NCI-H1417 treated with DMSO at 0.1 percent for 48 hours (cell line): ENCODE data around the gene JAK2.
"Not testable (repeated sequence)": the region's sequence is repeated elsewhere in the genome, so short reads cannot be mapped to it uniquely, and the experiment has no call there.

Experiments
- DNase-seq: peaks from one replicate; lab custom pipeline; 2025; lab: John Stamatoyannopoulos, UW

Gene JAK2

DNA sequence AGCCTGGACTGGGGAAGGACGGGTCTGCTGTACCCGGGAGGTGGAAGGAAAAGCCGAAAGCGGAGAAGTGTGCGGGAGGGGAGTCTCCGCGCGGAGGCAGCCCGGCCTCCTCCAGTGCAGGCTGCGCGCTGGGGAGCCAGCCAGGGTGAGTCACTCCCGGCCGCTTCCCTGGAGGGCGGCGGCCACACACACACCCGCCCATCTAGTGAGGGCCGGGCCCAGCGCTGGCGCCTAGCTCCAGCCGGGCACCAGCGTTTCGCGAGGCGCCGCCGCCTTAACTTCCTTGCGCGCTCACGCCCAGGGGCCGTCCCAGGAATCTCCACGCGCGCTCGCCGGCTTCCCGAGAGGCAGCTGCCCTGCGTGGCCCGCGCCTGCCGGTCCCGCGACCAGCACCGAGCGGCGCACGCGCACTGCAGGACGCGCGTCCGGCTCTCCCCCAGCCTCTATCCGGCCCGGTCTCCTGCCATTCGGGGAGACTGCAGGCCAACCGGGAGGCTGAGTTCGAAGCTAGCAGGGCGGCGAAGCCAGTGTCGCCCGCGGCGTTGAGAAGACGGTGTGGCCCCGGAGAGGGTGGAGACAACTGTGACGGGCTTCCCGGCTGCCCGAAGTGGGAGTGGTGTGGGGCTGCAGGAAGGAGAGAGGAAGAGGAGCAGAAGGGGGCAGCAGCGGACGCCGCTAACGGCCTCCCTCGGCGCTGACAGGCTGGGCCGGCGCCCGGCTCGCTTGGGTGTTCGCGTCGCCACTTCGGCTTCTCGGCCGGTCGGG is at the start of gene JAK2:
TSS of gene JAK2 (plus strand) at position 652 of the 765 bp plus-strand sequence. CDS start 36,716 bp downstream, outside the sequence.
- DNase-seq, result no peak

DNA sequence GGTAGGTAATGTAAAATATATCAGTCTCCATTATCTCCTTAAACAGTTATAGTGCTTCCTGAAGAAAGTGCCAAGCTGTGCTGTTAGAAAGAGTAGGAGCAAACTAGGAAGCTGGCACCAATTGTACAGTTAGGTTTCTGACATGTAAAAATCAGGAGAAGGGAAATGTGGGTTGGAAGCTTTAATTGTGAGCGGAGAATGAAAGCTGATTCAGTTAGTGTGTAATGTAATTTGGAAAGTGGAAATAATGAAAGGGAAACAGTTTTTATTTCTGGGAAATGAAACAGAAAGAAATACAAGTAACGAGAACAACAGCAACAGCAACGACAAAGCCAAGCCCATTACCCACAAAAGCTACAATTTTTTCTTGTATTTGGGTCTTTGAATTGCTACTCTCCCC is 48.8 kb upstream of the JAK2 start:
- DNase-seq, result no peak

DNA sequence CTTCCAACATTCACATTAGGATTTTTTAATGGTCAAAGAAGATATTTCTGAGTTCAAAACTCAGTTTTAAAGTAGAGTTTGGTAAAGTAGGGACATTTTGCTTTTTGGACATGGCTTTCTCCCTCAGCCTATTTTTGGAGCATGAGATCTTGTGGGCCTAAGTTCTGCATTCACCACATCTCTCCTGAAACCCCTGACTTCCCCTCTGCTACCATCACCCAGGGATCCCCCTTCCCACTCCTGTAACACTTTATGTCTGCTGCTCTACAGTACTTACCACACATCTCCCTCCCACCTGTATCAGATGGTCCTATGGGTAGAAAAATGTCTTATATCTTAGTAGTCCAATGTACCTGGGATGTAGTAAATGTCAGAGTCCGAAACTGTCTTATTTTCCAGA is 48.2 kb upstream of the JAK2 start:
- no peak for DNase-seq

DNA sequence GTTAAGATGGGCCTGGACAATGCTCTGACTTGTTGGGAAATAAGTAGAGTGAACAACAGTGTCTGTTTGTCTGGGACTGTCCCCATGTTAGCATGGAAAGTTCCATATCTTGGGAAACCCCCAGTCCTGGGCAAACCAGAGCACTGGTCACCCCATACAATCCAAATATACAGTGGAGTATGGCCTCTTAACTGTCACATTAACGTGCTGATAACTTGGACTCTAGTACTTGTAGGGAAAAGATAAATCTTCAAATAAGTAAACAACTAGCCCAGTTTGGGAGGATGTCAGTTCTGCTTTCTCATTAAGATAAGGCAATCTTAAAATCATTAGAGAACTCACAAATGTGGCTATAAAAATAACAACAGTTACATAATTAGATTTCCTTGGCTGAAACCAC is 47.6 kb upstream of the JAK2 start:
- DNase-seq, result no peak

DNA sequence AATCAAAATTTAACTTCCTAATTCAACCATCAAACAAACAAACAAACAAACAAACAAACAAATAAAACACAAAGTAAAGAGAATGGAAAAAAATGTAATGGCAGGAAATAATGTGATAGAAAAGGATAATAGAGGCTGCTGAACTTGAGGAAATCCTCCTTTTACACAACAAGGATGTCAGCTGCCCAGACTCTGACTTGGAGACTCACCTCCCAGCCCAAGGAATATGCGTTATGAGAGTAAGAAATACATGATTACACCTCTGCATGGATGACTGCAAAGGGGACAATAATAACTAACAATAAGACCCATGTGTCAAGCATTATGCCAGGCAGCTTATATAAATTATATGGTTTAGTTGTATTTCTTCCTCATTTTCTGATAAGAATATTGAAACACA is 46.6 kb upstream of the JAK2 start:
- DNase-seq, result no peak

DNA sequence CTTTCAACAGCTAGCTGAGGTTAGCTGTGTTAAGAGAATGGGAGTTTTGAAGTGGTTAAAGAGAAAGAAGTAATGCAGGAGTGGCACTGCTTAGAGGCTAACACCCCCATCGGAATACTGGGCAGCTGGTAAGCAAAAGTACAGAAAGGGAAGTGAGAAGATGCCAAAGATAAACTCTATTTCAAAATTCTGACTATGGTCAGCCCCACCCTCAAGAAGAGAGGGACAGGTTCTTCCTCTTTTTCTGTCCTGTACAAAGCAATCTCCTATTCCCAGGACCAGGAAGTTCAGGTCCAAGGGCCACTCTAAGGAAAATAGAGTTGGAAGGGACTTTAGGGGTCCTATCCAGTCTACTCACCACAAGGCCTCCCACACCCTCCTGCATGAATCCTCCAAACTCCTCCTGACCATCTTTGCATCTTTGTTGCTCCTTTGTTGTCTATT is 45.9 kb upstream of the JAK2 start:
- DNase-seq, result no peak

DNA sequence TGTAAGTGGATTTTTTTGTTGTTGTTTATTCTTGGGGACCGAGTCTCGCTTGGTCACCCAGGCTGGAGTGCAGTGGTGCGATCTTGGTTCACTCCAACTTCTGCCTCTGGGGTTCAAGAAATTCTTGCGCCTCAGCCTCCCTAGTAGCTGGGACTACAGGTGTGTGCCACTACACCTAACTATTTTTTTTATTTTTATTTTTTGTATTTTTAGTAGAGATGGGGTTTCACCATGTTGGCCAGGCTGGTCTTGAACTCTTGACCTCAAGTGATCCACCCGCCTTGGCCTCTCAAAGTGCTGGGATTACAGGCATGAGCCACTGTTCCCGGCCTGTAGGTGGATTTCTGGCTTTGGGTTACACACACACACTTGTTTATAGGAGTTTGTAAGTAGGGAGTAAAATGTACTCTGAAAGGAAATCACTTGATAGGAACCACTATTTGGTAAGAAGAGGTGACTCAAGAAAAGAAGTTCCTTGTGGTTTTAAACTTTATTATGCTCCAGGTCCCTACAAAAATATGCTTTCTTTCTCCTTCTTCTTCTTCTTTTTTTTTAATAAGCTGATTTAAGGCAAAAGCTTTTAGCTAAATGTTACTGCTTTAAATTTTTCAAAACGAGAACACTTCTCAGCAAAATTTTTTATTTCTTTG is 42.9 kb upstream of the JAK2 start:
- DNase-seq, result not testable (repeated sequence)

DNA sequence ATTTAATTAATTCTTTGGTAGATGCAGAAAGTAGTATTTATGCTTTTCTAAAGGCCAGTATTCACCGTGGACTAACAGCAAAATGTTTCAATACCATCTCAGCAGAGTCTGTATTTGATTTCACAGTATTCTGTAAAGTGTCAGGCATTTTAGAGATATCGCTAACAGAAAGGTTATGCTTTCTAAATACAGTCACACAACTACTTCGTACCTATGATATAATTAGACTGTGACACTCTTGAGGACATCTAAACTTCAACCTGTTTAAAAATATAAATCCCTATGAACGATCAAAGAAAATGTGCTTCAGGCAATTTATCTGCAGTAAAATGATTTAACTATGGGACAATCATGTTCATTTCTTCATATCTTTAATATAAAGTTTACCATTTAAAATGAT is 41.7 kb upstream of the JAK2 start:
- DNase-seq, result no peak

DNA sequence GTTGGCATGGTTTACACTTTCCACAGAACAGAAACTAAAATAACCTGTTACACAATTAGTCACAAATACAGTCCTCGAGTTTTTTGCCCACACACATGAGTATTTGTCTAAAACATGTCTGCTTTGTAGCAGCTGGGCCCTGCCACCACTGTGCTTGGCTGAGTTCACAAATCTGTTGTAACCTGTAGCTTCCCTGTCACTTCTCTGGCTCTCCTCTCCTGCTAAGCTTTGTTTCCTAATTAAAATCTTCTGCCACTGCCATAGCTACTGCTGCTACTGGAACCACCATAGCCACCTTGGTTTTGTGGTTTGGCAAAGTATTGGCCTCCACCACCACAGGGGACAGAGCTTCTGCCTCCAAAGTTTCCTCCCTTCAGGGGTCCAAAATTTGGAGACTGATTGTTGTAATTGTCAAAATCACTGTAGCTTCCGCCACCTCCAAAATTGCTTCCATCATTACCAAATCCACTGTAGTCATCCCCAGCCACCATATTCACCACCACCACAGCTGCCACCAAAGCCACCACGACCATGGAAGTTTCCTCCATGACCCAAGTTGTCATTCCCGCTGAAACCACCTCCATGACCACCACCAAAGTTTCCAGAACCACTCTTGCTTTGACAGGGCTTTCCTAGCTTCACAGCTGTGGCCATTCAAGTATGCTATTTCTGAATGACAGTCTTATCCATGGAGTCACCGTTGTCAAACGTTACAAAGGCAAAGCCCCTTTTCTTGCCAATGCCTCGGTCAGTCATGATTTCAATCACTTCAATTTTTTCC is 40.5 kb upstream of the JAK2 start:
- not testable (repeated sequence) for DNase-seq

DNA sequence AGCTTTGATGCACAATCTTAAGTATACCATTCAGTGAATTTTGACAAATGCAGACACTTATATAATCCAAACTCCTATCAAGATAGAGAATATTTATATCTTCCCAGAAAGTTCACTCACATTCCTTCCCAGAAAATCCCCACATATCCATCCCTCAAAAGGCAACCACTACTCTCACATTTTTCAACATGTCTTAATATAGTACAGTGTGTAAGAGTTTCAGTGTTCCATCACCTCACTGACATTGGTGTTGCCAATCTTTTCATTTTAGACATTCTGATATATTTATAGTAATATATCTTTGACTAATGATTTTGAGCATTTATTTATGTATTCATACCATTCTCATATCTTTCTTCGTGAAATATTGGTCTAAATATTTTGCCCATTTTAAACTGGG is 38.1 kb upstream of the JAK2 start:
- no peak for DNase-seq

DNA sequence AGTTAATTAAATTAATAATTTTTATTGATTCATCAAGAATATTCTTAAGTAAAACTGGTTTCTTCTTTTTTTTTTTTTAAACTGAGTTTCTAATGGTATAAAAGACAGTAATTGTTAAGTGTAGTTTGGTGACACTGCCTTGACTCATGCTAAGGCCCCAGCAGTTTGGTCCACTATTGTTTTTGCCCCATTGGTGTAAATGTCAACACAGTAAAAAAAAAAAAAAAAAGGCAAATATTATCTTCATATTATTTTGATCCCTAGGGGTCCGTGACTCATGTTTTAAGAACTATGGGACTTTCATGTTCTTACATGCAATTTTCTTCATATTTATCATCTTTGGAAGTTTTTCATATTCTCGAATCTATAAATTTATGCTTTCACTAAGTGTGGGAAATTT is 29.2 kb upstream of the JAK2 start:
- DNase-seq, result no peak

DNA sequence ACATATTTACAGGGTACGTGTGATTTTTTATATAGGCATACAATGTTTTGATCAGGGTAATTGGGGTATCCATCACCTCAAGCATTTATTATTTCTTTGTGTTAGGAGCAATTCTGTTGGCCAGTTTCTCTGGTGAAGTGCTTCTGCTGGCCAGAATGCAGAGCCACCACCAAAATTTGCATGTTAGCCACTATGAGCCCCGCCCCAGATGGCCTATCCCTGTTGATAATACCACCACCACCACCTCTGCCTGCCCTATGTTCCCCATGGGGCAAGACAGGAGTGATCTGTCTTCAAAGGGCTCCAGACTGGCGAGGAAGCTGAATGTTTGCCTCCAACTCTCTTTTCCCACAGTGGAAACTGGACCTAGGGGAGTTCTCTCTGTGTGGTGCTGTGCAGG is 26.0 kb upstream of the JAK2 start:
- no peak for DNase-seq

DNA sequence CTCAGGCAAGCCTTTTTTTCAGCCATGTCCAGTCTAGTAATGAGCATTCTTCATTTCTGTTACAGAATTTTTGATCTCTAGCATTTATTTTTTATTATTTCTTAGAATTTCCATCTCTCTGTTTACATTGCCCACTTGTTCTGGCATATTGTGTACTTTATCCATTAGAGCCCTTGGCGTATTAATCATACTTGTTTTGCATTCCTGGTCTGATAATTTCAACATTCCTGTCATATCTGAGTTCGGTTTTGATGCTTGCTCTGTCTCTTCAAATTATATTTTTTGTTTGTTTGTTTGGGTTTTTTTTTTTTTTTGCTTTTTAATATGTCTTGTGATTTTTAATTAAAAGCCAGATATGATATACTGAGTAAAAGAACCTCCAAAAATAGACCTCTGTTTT is 23.0 kb upstream of the JAK2 start:
- DNase-seq, result no peak

DNA sequence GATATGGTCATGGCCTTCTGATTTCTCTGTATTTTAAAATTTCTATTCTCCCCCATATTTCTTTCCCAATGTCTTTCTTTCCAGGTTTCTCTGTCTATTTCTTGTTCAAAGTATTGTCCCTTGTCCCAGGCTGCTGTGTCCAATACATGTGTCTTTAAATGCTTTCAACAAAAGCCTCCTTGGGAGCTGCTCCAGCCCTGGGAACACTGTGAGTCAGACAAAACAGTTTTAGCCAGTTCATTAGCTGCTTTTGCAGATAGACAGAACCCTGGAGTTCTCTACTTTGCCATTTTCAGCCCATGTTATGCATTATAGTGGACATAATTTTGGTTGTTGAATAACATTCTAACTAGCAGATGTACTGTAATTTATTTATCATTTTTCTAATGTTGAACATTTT is 20.5 kb upstream of the JAK2 start:
- DNase-seq, result no peak

DNA sequence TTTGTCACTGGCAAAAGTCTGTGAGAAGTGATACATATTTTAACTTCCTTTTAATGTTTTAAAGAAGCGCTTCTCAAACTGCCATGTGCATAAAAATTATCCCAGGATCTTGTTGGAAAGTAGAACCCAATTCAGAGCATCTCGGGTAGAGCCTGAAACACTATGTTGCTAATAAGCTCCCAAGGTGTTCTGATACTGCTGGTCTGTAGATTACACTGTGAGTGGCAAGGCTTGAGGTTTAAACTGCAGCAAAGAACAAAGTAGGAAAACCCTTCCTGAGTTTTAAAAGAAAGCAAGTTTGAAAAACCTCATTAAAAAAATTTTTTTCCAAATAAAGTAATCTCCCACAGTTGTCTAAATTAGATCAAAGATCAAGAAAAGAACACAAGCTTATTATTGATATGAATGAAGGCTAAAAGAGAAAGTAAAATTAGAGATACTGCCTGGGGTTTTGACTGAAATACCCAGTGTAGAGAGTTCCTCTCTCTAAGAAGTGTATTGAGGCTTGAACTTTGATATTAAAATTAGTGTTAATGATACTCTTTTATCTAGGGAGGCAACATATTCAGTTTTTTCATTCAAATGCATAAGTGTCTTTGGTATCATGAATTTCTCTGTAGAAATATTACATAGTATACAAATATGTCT is 19.8 kb upstream of the JAK2 start:
- no peak for DNase-seq

DNA sequence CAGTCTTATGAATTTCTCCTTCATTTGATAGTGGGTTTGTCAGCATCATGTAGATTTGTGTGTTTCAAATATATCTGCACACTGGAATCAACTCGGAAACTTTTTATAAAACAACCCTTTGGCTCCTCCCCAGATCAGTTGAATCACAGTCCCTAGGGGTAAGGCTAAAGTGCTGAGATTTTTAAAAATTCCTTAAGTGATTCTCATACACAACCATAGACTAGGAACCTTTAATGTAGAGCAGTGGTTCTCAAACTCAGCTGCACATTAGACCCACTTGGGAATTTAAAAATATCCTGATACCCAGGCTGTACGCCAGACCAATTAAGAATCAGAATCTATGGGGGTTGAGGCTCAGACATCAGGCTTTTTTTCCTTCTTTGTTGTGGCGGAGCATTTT is 17.5 kb upstream of the JAK2 start:
- no peak for DNase-seq

DNA sequence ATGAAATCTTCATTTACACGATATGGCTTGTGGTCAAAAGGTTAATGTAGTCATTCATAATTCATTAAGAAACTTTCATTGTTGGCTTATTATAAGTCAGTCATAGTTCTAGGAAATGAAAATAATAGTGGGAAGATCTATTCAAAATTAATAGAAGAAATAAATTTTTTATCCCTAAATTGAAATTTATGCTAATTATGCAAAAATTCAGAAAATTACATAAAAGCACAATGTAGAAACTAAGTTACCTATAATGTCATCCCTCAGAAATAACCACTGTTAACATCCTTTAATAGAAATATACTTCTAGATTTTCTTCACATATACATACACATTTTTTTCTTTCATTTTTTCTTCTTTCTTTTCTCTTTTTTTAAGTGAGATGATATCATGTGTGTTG is 15.9 kb upstream of the JAK2 start:
- no peak for DNase-seq

DNA sequence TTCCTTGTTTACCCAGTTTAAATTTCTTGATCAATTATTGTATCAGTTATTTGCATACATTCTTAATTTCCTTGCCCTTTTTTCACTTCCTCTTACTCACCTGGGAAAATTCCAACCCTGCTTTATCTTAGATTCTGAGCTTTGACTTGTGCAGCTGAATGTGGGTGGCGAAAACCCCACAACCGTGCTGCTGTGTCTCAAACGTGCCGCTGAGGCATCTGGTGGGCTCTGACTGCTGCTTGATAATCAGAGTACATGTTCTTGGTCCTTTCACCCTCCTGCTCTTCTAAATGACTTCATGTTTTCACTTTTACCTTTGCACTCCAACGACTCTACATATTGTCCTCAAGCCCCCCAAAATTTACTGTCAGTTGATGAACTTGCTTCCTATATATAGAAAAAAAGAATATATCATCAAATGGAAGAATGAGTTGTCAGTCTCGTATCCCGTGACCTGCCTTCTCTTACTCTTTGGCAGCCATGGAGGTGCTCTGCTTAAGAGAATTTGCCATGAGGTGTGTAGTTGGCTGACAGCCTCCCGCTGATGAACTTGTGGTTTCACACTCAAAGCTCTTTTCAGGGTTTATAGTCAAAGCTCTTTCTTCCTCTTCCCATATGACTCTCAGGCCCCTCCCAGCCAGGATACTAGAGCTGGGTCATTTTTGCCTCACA is 14.0 kb upstream of the JAK2 start:
- DNase-seq, result no peak

DNA sequence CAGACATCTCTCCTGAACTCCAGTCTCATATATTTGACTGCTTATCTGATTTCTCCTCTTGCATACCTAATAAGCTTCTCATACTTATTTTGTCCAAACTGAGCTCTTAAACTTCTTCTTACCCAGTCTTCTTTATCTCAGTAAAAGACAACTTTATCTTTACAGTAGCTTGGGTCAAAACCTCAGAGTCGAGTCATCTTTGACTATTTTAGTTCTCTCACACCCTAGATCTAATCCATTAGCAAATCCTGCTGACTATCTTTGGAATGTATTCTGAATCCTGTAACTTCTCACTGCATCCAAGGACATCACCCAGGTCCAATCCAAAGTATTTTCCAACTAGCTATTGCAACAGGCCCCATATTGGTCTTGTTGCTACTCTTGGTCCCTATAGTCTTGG is 11.8 kb upstream of the JAK2 start:
- no peak for DNase-seq

DNA sequence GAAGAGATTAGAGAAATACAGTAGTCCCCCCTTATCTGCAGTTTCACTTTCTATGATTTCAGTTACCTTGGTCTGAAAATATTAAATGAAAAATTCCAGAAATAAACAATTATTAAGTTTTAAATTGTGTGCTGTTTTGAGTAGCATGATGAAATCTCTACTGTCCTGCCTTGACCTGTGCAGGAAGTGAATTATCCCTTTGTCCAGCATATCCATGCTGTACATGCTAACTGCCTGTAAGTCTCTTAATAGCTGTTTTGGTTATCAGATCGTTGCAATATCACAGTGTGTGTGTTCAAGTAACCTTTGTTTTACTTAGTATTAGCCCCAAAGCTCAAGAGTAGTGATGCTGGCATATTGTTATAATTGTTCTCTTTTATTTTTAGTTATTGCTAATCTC is 11.2 kb upstream of the JAK2 start:
- DNase-seq, result no peak

DNA sequence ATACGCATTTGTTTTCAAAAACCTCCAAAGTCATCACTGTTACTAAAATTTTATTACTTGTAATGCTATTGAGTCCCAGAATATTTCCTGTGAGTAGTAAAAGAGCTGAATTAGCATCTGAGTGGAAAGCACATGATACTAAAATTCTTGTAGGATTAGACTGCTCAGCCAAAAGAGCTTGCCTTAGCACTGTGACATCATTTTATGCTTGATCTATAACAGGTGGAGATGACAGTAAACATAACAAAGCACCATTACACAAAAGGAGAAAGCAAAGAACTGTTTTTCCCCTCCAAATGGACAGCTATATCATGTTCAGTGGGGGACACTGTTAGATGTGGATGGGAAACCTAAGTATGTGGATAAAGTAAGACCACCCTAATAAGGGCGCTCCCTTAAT is 5.8 kb upstream of the JAK2 start:
- DNase-seq, result no peak
